Gastrocnemius medialis (tissue), 4 donors: ENCODE measurements around the gene TPRA1. TPM values are rescaled to one million over a fixed set of nuclear protein-coding genes. Genes with fewer than 3 reads are reported as not detected.

ENCODE experiments used
- ATAC-seq, 2 donors: fragments of 150-250 bp; one replicate each; pipeline ENCODE4 v1.9.1; 2016
- DNase-seq, 2 donors: peaks; one replicate each; pipeline ENCODE4 v3.0.0-alpha.2; 2019
- H3K27ac ChIP-seq, 4 donors: fragments of 200-600 bp; sonication (generic); 1 replicate in 1 of 4; 2 replicates in 3 of 4; pipeline ENCODE4 v1.5.1; 2016 to 2018; ENCODE audit warnings: mild to moderate bottlenecking in 2 of 4, moderate library complexity in 1 of 4
- H3K27me3 ChIP-seq, 3 donors: fragments of 200-600 bp; sonication (generic) in 2 of 3; 1 replicate in 1 of 3; 2 replicates in 2 of 3; pipeline versions ENCODE4 v1.5.1 to v1.6.0; 2016 to 2019; ENCODE audit warnings: mild to moderate bottlenecking in 1 of 3, moderate library complexity in 1 of 3
- H3K36me3 ChIP-seq, 2 donors: fragments of 200-600 bp; sonication (generic) in 1 of 2; one replicate each; pipeline ENCODE4 v1.5.1; 2017 to 2018
- H3K4me1 ChIP-seq, 2 donors: fragments of 200-600 bp; sonication (generic) in 1 of 2; one replicate each; pipeline ENCODE4 v1.5.1; 2016 to 2017; ENCODE audit warnings: mild to moderate bottlenecking in 2 of 2
- H3K4me3 ChIP-seq, 4 donors: fragments of 200-600 bp; sonication (generic) in 3 of 4; 1 replicate in 1 of 4; 2 replicates in 3 of 4; pipeline ENCODE4 v1.5.1; 2016 to 2019; ENCODE audit warnings: mild to moderate bottlenecking in 2 of 4
- H3K9me3 ChIP-seq, 3 donors: fragments of 200-600 bp; sonication (generic) in 2 of 3; 1 replicate in 1 of 3; 2 replicates in 2 of 3; pipeline ENCODE4 v1.5.1; 2016 to 2019
- POLR2A ChIP-seq, 2 donors: fragments of 450-650 bp; IDR thresholded peaks; one replicate each; pipeline ENCODE4 v1.6.1; 2017; ENCODE audit warnings: antibody characterized with exemption in 2 of 2, mild to moderate bottlenecking in 2 of 2, moderate library complexity in 2 of 2
- in situ Hi-C, 4 donors: fragments of 200-750 bp; cut with MboI; loops; one replicate each; pipeline versions ENCODE4 v1.15.0 to v1.8.0; 2017; ENCODE audit warnings: low sequenced_read_pairs in 4 of 4
- intact Hi-C: fragments of 100-400 bp; cut with DNase I; formaldehyde crosslinking; loops from one replicate; pipeline ENCODE4 v1.15.1; 2023; ENCODE audit warnings: low total_unique reads
- total RNA-seq, 4 donors: library from RNA; depleted of rRNA; stranded (reverse); fragments of >200 nt; gene quantifications; one replicate each; pipeline versions ENCODE4 v1.1.0 to v1.2.3, GENCODE V29; 2016
- TF ChIP-seq, protein P1 (sequence below), 5 experiments: fragments of 450-650 bp in 3 of 5; fragments of 200-600 bp in 2 of 5; sonication (generic) in 2 of 5; IDR thresholded peaks in 4 of 5; conservative IDR thresholded peaks in 1 of 5; 1 replicate in 4 of 5; 2 replicates in 1 of 5; pipeline ENCODE4 v1.5.1; 2016 to 2019; ENCODE audit warnings: antibody characterized with exemption in 5 of 5, mild to moderate bottlenecking in 3 of 5, moderate library complexity in 3 of 5

The TPRA1 gene
- total RNA-seq, 4 donors from 2014 or later, result 29.2 to 42.1 (median 31.1) TPM

DNA sequence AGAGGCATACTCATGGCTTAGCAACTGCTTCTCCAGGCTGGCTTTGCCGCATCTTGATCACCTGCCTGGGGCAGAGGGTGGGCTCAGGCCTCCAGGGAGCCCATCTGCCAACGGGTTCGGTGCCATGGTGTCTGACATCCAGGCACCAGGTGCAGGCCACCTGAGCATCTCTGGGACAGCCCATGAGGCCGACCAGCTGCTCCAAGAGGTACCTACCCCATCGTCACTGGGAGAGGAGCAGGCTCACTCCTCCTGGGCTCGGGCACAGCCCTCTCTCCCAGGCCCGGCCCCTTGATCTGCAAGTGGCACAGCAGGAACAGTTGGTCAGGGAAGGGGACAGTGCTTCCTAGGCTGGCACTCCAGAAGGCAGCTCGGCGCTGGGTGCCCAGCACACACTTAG is 21.9 kb downstream of the TPRA1 start:
- Histone ChIP-seq H3K27ac (no peak overlapping the region), H3K27me3 (peaks cover 0 to 12% (median 0%) of the 10 kb centered on the region in 3 donors), H3K36me3 (peaks cover 0 to 34% of the 10 kb centered on the region in 2 donors), H3K4me3 (no peak overlapping the region), H3K9me3 (no peaks in the 10 kb centered on the region), H3K4me1 (no peaks in the 10 kb centered on the region)
- no peak for ATAC-seq
- in situ Hi-C loops, result no loop called here
- intact Hi-C loops, result no loop called here
- DNase-seq, result no peak
- TF ChIP-seq POLR2A (IDR thresholded peaks at IDR 0.05), result no peak
- TF ChIP-seq, protein P1, sequence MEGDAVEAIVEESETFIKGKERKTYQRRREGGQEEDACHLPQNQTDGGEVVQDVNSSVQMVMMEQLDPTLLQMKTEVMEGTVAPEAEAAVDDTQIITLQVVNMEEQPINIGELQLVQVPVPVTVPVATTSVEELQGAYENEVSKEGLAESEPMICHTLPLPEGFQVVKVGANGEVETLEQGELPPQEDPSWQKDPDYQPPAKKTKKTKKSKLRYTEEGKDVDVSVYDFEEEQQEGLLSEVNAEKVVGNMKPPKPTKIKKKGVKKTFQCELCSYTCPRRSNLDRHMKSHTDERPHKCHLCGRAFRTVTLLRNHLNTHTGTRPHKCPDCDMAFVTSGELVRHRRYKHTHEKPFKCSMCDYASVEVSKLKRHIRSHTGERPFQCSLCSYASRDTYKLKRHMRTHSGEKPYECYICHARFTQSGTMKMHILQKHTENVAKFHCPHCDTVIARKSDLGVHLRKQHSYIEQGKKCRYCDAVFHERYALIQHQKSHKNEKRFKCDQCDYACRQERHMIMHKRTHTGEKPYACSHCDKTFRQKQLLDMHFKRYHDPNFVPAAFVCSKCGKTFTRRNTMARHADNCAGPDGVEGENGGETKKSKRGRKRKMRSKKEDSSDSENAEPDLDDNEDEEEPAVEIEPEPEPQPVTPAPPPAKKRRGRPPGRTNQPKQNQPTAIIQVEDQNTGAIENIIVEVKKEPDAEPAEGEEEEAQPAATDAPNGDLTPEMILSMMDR (IDR thresholded peaks at IDR 0.05 in 4 of 5, conservative IDR thresholded peaks at IDR 0.05 in 1 of 5), result no peak

DNA sequence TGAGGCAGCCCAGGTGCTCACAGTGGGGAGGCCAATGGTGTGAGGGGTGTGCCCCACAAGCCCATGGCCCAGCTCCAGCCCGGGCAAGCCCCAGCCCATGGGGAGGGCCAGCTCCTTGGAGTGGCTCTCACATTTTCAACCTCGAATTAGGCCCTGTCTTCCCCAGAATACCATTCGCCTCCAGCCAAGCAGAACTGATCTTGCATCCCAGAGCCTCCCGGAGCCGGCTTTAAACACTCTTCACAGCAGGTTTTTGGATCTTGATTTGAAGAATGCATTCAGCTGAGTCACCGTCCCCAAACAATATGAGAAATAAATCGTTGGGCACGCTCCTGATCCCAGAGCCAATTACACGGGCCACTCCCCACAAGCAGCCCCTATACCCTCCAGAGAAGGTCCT is 23.7 kb downstream of the TPRA1 start:
- Histone ChIP-seq H3K36me3 (peaks cover 0 to 16% of the 10 kb centered on the region in 2 donors), H3K27ac (no peak overlapping the region), H3K4me3 (no peak overlapping the region), H3K27me3 (peaks cover 0 to 12% (median 0%) of the 10 kb centered on the region in 3 donors), H3K4me1 (no peaks in the 10 kb centered on the region), H3K9me3 (no peaks in the 10 kb centered on the region)
- no peak for DNase-seq
- intact Hi-C loops, result no loop called here
- in situ Hi-C loops, result no loop called here
- TF ChIP-seq POLR2A (IDR thresholded peaks at IDR 0.05), result no peak
- TF ChIP-seq, protein P1 (IDR thresholded peaks at IDR 0.05 in 4 of 5, conservative IDR thresholded peaks at IDR 0.05 in 1 of 5), result no peak
- ATAC-seq, result no peak

DNA sequence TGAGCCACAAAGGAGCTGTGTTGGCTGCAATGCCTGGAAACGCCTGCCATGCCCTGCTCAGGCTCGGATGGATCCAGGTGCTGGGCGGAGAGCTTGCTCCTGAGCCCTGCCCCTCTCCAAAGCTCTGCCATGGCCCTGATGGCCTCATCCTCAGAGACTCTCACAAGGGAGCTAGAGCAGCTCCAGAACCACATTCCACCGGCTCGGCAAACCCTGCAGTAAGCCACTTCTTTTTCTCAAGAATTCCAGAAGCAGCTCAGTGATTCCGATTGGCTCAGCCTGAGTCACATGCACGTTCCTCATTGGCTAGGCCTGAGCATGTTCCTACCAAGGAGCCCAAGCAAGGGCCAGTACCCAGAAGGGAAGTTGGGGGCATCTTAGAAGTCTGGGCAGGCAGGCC is 24.8 kb downstream of the TPRA1 start:
- intact Hi-C loops, result no loop called here
- H3K4me3 ChIP-seq, result no peak overlapping the region
- H3K36me3 ChIP-seq, result peaks cover 0 to 7% of the 10 kb centered on the region in 2 donors
- H3K27ac ChIP-seq, result no peak overlapping the region
- in situ Hi-C loops, result no loop called here
- DNase-seq, result no peak
- H3K27me3 ChIP-seq, result peaks cover 0 to 12% (median 0%) of the 10 kb centered on the region in 3 donors
- no peak for ATAC-seq
- TF ChIP-seq POLR2A (IDR thresholded peaks at IDR 0.05), result no peak
- TF ChIP-seq, protein P1 (IDR thresholded peaks at IDR 0.05 in 4 of 5, conservative IDR thresholded peaks at IDR 0.05 in 1 of 5), result no peak
- no peaks in the 10 kb centered on the region for H3K9me3 ChIP-seq
- H3K4me1 ChIP-seq, result no peaks in the 10 kb centered on the region

DNA sequence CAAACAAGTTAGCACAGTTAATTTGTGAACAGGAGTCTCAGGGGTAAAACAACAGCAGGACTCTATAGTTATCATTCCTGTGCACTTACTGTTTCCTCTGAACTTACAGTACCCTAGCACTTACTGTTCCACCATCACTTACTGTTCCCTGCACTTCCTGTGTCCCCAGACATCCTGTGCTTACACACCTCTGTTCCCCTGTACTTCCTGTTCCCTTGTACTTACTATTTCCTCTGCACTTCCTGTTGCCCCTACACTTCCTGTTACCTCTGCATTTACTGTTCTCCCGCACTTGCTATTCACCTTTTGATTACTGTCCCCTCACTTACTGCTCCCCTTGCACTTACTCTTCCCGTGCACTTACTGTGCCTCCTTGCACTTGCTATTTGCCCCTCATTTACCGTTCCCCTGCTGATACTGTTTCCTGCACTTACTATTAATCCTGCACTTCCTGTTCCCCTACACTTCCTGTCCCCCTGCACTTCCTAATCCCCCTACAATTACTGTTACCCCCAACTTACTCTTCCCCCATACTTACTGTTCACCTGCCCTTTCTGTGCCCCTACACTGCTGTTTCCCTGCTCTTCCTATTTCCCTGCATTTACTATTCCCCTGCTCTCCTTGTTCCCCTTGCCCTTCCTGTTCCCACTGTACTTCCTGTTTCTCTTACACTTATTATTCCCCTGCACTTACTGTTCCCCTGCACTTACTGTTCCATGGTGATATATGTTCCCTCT is 30.3 kb downstream of the TPRA1 start:
- H3K27me3 ChIP-seq, result no peaks in the 10 kb centered on the region
- no peak overlapping the region for H3K4me3 ChIP-seq
- in situ Hi-C loops, result no loop called here
- intact Hi-C loops, result no loop called here
- DNase-seq (no peak), ATAC-seq (no peak)
- H3K4me1 ChIP-seq, result no peaks in the 10 kb centered on the region
- H3K9me3 ChIP-seq, result no peaks in the 10 kb centered on the region
- TF ChIP-seq POLR2A (IDR thresholded peaks at IDR 0.05), result no peak
- TF ChIP-seq, protein P1 (IDR thresholded peaks at IDR 0.05 in 4 of 5, conservative IDR thresholded peaks at IDR 0.05 in 1 of 5), result no peak
- no peaks in the 10 kb centered on the region for H3K36me3 ChIP-seq
- no peak overlapping the region for H3K27ac ChIP-seq
